Effector CD4-positive, alpha-beta T cell (primary cell): ENCODE data around the gene CADM2. TPM values are rescaled to one million over a fixed set of nuclear protein-coding genes. Genes with fewer than 3 reads are reported as not detected.
"Not testable (repeated sequence)": the region's sequence is repeated elsewhere in the genome, so short reads cannot be mapped to it uniquely, and the experiment has no call there.

ENCODE experiments used
- DNase-seq: peaks from one replicate; pipeline ENCODE4 v3.0.0-alpha.2; 2020
- total RNA-seq: gene quantifications from one replicate; lab custom pipeline; 2026; lab: John Stamatoyannopoulos, UW

Gene CADM2
- total RNA-seq, result not detected

DNA sequence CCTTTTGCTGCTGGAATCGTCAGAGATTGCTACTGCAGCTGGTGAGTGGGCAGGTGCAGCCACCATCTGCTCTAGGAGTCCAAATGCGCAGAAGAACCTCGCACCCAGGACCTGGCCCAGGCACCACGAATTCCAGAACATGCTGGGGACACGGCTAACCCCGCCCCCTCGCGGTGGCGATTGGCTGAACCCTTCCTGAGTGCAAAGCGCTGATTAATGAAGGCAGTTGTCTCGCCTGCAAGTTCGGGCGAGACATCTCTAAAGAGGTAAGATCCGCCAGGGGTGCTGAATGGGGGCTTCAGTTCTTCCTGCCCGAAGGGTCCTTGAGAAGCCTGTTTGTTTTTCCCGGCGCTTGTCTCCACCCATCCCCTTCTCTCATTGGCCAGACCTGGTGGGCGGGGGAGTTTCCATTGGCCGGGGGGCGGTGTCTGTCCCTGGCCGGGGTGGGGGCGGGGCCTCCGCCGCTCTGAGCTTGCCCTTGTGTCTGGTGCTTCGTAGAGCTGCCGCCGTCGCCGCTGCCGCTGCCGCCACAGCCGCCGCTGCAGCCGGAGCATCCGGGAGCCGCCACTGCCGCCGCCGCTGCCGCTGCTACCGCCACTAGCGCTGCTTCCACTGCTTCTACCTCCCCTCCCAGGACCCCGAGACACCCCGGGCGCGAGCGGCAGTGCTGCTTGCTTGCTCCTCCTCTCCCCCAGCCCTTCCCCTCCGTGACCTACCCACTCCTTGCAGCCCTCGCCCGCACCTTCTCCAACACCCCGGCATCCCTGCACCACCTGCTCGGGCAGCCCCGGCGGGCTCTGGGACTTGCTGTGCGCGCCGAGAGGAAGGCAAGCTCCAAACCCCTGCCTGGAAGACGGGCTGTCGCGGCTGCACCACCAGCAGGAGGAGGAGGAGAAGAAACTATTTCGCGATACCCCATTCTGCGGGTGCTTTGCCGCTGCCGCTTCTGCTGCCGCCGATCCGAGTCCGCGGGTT lies at the start of gene CADM2:
Gene CADM2 (plus strand): TSS at position 495 of the 975 bp plus-strand sequence.
- DNase-seq, result peak; percentile 8

DNA sequence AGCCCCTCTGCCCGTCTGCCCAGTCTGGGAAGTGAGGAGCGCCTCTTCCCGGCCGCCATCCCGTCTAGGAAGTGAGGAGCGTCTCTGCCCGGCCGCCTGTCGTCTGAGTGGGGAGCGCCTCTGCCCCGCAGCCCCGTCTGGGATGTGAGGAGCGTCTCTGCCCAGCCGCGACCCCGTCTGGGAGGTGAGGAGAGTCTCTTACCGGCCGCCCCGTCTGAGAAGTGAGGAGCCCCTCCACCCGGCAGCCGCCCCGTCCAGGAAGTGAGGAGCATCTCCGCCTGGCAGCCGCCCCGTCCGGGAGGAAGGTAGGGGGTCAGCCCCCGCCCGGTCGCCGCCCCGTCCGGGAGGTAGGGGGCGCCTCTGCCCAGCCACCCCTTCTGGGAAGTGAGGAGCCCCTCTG lies 40.2 kb upstream of the CADM2 start:
- DNase-seq, result not testable (repeated sequence)

DNA sequence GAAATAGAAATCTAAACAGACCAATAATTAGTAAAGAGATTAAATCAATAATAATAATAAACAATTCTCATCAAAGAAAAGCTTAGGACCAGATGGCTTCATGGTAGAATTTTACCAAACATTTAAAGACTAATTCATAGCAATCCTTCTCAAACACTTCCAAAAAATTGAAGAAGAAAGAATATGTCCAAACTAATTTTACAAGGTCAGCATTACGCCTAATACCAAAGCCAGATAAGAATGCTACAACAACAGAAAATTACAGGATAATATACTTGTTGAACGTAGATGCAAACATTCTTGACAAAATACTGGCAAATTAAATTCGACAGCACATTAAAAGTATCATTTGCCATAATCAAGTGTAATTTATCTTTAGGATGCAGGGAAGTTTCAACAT lies 36.1 kb upstream of the CADM2 start:
- no peak for DNase-seq

DNA sequence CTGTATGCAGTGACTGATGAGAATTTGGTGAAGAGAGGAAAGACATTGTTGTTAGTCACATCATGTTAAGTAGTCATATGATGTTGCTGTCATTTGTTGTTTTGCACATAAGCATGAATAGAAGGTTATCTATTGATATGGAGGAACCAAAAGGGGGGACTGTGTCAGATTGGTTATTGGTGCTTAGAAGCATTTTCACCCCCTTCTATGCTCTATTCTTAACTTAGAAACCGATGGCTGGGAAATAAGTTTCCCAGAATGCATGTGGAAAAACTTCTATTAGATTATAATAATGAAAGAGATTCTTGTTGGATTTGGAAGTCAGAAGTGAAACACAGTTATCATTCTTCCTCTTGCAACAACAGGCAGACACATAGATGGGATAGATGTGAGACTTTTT lies 33.2 kb upstream of the CADM2 start:
- DNase-seq, result no peak

DNA sequence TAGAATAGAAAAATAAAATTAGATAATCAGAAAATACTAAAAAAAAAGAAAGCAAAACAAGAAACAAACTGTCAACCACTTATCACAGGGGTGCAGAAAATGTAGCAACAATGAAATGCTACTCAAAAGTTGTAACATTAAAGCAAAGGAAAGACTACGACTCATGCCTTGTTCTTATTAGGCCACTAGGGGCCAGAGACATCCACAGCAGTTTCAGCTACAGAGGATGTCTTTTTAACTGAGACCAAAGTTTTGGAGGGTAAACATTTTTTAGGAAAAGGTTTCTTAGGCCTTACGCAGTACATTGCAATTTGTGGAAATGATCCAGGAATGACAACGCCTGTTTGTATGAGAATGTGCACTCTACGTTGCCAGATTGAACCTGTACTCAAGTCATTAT lies 15.4 kb upstream of the CADM2 start:
- no peak for DNase-seq

DNA sequence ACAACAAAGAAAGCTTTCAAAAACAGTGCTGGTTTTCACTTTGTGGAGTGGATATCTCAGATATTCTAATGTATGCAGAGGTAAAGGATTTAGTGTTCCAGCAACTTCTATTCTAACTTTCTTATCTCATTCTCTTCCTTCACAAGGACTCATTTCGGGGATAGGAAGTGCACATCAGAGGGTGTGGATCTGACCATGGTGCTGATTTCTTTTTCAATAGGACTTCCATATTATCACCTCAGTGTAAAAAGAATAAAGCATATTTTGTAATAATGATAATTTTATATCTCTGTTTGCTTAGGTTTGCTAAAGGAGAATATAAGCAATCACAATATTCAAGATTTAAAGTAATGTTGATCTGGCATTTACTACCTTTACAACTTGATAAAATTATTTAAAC lies 12.5 kb upstream of the CADM2 start:
- no peak for DNase-seq

DNA sequence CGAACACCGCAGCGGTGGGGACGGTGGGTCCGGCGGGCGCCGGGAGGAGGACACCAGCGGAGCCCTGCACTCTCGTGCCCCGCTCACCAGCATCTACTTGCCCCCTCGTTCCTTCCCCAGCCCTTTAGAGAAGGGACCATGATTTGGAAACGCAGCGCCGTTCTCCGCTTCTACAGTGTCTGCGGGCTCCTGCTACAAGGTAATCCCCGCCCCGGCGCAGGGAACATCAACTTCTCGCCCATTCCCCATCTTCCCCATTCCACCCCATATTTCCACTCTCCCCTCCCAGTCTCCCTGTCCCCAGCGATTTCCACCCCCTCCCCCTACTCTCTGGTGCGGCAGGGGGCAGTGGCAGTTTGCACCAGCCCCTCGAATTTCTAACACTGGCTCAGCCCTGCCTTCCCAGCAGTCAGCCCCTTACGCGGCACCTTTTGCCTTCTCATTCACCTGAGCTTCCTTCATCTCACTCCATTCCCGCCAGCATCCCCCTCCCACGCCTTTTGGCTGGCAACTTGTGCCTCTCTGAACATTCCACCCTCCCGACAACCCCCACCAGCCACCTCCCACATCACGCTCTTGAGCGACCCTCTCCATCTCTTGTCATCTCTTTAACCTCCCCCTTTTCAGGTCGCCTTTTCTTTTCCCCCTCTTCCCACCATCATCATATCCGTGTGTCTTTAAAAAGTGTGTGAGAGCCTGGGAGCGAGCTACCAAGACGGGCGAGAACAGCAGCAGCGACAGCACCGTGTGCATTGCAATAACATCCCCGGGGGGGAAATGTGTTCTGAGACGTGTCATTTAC lies 882 bp downstream of the CADM2 start:
- no peak for DNase-seq

DNA sequence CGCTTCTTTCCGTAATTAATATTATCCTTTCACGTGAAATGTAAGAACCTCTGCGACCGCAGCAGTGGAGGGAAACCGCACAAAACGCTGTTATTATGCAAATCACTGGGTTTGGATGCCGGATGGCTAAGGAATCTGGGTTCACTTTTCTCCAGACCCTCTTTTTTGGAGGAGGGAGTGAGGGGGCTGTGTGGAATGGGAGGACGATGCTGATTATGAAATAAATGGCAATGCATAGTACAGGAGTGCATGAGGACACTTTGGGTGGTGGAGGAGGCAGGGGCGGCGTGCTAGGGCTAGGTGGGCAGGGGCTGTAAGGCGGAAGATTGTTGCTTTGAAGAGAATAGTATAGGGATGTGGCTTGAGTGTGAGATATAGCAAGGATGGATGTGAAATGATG lies 1.8 kb downstream of the CADM2 start:
- no peak for DNase-seq

DNA sequence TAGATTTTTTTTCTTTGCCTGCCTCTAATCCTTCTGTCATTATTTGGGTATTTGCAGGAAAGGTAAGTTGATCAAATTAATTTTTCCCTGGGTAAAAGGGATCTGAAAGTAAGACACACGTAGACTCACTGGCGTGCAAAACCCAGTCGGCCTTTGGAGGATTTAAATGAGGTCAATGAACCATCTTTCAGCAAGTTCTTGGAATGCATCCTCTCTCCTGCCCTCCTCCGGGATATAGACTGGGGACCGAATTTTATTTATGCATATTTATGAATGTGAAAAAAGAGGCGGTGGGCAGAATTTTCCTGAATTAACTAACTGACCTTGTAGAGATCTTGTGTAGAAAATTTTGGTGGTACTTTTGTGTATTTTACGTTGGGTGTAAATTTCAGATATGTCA lies 2.2 kb downstream of the CADM2 start:
- DNase-seq, result no peak

DNA sequence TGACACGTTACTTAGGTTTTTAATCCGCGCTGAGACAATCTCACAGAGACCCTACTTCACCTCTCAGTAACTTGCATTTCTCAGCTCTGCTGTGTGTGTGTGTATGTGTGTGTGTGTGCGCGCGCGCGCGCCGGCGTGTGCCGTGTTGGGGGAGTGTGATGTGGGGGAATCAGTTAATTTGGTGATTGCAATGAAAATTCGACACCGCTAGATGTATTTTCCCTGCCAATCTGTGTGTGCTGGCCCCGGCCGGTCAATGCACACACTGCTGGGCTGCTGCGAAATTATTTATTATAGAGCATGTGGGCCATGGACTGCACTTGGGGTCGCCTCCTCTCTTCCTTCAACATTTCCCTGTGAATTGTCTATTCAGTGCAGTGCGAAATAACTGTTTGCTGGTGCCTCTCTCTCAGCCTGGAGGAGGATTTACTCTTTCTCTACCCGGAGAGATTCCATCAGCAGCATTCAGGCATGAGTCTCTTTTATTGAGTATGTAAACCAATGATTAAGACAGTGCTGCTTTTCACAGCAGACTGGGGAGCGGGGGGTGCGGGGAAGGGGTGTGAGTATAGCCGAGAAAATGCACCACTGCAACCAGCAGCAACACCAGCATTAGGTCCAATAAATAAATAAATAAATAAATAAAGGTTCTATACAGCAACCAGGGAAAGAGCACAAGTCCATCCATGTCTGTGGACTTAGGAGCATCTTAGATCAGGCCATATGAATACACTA lies 2.9 kb downstream of the CADM2 start:
- no peak for DNase-seq

DNA sequence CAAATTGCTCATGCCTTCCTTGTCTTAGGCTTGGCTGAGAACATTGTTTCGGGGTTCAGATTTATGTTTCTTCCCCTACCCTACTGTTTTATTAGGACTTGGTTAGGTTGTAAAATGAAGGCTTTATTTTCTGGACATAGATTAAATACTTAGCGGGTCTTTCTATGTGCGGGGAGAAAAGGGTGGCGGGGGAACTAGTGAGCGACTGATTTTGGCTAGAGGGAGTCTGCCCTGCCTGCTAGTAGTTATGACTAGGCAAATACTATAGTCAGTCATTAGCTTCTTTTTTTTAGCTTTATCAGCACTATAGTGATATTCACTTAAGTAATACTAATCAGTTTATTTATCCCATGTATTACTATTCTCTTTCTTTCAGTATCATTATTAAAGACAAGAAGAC lies 3.6 kb downstream of the CADM2 start:
- DNase-seq, result no peak

DNA sequence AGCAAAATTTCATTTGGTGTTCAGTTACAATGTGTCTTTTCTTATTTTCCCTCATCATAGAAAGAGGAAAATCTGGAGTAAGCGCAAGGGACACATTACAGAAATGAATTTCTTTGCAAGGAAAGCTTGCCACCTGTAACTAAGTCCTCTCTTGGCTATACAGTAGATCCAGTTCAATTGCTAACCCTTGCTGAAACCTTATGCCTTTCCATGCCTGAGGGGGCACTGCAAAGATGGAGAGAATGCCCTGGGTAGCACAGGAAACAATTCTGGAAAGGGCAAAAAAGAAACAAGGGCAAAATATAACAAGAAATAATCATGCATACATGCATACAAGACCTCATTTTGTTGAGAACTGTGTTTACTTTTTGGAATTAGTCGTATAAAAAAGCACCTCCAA lies 4.3 kb downstream of the CADM2 start:
- DNase-seq, result no peak

DNA sequence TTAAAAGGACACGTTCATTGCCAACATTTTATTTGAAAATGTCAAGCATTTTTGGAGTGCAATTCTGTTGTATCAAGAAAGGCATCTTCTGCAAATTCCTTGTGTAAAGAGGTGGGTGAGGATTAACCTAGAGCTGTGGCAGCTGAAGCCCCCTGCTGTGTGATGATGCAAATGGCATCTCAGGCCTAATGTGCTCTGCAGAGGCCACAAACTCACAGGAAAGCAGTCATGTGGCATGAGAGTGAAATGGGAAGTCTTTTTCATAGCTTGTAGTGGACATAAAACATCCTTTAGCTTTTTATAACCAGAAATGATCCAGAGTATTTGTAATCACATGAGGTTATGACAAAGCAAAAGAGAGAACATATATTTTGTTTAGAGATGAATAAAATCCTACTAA lies 6.4 kb downstream of the CADM2 start:
- no peak for DNase-seq

DNA sequence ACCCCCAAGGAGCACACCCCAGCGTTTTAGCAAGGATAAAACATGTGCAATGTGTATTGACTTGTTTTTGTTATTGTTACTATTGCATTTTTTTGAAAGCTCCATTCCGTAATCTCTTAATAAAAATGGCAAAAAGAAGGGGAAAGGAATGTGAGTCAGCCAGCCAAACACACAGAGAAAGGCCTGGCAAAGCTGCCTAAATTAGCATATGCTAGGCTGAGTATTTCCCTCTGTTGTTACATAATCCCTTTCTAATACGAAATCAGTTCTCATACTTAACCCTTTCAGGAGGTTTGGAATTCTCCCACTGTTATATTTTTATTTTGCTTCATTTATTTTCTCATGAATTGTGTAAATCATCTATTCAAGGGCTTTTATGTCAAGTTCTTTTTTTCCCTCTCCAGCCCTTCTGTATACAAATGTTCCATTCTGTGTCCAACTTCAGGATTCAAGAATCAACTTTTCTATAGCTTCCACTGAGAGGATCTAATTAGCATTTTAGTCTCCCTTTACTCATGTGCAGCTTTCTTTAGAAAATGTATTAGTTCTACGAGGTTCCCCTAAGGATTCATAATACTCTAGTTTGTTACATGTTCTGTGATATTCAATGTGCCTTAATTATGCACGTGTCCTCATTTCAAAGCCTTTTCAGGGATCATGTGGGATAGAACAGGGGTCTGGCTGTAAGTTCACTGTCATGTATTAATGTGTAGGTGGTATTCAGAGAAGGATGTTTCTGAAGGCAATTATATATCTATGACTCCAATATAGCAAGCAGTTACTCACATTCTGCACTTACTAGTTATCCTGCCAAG lies 9.2 kb downstream of the CADM2 start:
- DNase-seq, result no peak

DNA sequence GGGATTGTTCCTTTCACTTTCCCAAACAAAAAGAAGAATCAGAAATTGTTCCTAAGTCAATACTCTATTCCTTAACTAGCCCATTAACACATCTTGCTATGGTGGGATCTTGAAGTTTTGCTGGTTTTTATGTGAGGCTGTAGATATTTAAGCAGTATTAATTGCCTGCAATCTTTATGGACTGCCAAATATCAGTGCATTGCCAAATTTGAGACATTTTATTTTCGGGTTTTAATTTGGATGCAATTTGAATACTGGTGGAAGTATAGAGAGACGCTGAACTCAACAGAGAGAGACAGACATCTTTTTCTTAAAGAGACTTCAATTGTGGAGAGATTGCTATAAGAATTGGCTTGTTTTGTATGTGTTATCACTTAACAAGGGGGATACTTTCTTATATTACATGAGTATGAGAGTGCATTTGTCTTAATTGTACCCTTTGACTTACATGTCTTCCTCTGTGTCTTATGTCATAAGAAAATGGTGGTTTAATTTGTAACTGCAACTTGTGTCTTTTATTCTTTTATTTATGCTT lies 10.0 kb downstream of the CADM2 start:
- no peak for DNase-seq

DNA sequence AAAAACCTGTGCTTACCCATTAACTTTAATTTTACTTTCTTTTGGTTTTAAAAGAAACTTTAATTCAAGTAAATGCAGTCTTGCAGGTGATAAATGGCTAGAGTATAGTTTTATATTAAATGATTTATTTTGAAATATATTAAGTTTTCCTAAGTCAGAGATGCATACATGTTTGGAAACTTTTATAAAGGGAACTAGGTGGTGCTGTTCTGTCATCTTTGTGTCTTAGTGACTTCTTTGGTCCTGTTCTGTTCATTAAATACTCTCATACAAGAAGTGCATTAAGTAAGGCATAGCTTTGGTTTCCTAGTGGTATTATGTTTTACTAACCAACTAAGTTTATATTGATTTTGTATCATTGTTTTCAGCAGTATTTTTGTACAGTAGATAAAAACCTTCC lies 15.6 kb downstream of the CADM2 start:
- DNase-seq, result no peak

DNA sequence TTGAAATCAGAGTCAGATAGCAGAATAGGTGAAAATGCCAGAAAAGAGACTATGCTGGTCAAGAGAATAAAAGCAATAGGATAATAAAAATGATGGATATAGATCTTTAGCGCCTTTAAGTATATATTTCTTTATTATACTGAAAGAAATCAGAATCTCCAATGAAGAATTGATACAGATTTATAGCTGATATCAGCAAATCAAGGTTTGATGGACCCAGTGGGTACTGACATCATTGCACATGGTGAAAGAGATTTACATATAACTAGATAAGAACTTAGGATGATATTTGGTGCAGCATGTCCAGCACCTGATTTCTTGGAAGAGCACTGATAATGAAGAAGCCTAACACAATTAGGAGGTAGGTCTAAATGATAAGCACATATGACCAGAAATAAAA lies 18.2 kb downstream of the CADM2 start:
- DNase-seq, result no peak

DNA sequence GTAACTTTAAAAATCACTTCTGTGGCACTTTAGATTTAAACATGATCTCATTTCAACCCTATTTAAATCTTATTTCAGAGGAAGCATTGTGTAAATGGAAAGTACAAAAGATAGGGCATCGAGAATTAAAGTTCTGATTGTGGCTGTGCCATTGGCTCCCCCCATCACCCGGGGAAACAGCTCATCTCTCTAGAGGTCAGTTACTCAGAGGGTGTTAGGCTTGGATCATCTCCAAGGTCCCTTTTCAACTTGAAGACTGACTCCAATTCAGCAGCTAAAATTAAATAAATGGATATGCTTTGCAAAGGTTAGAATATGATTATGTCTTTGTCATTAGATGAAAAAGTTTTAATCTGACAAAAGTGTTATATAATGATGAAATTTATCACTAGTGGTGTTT lies 20.1 kb downstream of the CADM2 start:
- DNase-seq, result no peak

DNA sequence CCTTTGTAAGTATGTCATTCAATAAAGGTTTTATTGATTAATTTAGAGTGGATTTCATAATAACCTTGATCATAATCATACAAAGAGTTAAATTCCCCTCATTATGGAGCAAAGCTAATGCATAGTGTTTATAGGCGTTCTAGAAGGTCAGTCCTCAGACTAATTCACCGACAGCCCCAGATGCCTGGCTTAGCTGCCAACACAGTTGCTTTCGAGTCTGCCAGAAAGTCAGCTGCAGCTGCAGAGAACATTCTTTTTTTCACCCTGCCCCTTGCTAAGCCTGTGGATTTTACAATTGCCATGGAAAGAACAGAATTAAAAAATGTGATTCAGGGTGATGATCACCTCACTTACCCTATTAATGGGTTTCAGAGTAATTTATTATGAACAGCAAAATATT lies 21.2 kb downstream of the CADM2 start:
- DNase-seq, result no peak

DNA sequence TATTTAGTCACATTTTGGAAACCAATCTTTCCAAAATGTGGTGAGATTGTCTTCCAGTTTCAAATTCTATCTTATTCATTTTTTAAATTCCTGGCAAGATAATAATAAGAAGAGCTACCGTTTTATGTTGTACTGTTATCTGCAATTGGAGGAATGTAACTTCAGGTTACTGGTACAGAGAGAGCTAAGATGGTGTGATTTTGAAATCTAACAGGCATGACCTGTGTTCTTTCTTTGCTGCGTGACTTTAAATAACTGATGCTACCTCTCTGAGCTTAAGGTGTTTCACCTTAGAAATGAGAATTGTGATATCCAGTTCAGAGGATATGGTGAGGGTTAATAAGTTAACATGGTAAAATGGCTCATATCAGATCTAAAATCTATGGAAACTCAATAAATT lies 21.7 kb downstream of the CADM2 start:
- DNase-seq, result no peak

DNA sequence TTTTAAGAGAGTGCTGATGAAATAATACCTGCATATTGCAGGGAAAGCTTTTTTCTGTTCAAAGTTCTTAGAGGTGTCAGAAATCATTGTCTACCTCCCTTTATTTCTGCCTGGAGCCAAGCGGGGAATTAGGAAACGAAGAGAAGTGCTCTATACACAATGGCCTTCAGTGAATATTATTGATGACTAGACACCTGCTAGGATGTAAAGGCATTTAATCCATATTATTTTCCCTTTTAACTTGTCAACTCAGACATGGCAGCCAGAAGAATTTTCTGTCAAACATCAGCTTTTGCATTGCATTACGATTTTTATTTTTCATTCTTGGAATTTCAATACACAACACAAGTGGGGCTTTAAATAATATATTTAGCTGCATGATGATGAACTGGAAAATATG lies 24.7 kb downstream of the CADM2 start:
- DNase-seq, result no peak

DNA sequence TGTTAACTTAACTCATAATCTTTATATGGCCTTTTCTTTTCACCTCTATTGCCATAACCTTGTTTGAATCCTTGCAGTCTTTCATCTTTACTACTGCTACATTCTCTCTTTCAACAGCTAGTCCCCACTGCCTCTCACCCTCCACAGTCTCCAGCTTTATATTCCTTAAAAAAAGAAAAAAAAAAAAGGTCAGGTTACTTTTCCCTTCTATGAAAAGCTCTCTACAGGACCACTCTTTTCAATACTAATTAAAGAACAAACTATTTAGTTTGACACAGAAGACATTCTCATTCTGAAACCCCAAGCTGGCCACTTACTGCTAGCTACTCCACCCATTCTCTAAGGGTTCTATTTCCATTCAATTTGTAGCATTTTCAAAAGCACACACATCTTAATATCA lies 25.6 kb downstream of the CADM2 start:
- no peak for DNase-seq
